SK-N-MC (cell line): ENCODE results near the gene ACSBG1.

Source experiments
- EZH2 ChIP-seq: fragments of 200-600 bp; sonication (generic); IDR thresholded peaks from one replicate; pipeline ENCODE4 v1.6.1; 2017; ENCODE audit warnings: antibody characterized with exemption
- FOXP2 ChIP-seq: optimal IDR thresholded peaks from 2 replicates; pipeline ENCODE3; 2011; ENCODE audit warnings: mild to moderate bottlenecking, moderate library complexity; ENCODE audit not compliant: insufficient read depth; ENCODE audit errors: extremely low read length, control extremely low read depth
- POLR2AphosphoS5 ChIP-seq: IDR thresholded peaks from 2 replicates; pipeline ENCODE4 v1.6.1; 2012; ENCODE audit warnings: mild to moderate bottlenecking, low read depth, low read length, borderline replicate concordance

DNA sequence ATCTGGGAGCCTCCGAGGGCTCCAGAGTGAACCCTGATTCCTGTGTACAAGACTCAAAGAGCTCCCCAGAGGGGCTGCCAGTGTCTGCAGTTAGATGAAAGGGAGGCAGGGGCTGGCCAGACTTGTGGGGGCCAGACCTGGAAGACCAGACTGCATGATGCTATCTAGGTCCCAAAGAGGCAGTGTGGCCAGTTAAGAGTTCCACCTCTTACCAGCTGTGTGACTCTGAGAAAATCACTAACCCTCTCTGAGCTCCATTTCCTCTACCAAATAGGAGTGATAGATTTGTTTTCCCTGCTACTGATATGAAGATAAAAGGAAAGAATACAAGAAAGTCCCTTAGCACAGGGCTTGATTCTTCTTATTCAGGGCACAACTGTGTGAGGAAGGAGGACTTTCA is 29.0 kb downstream of the ACSBG1 start:
- no peak for TF ChIP-seq POLR2AphosphoS5
- TF ChIP-seq EZH2: no peak
- no peak for TF ChIP-seq FOXP2
